IMR-90 (cell line): ENCODE results near the gene ELP4. TPM values are rescaled to one million over a fixed set of nuclear protein-coding genes. Genes with fewer than 3 reads are reported as not detected.

Source experiments
- ATAC-seq: fragments of 200-7000 bp; cut with Tn5 transposase; 2 replicates; pipeline ENCODE4 v1.9.1; 2020; ENCODE audit warnings: low read depth, mild to moderate bottlenecking, moderate library complexity
- BruUV-seq: library from RNA; stranded (reverse); fragments of 400-500 nt; replicated peaks from 2 replicates; lab custom pipeline; 2021; lab: Mats Ljungman, UMichigan
- CTCF ChIA-PET: fragments of 300-600 bp; formaldehyde crosslinking; extraction: SDS; loops from one replicate; lab custom pipeline; 2021; ENCODE audit warnings: antibody characterized with exemption; lab: Yijun Ruan, JAX
- POLR2A ChIA-PET: fragments of 300-600 bp; sonication (Branson Sonifier 250); formaldehyde crosslinking; loops from one replicate; lab custom pipeline; 2022; ENCODE audit warnings: antibody characterized with exemption; ENCODE audit not compliant: unreplicated experiment; lab: Charles Lee
- DNase-seq: peaks from one replicate; pipeline ENCODE4 v3.0.0; 2013
- H2AFZ ChIP-seq: replicated peaks from 2 replicates; pipeline ENCODE3; 2013; ENCODE audit warnings: low read length, mild to moderate bottlenecking; ENCODE audit not compliant: poor library complexity
- H2AK5ac ChIP-seq: 2 replicates; pipeline ENCODE4 v1.6.1; 2013; ENCODE audit warnings: low read depth, low read length, inconsistent platforms
- H2AK9ac ChIP-seq: replicated peaks from 2 replicates; pipeline ENCODE3; 2013; ENCODE audit warnings: mild to moderate bottlenecking, low read depth, low read length, moderate library complexity; ENCODE audit not compliant: poor library complexity
- H2BK120ac ChIP-seq: 2 replicates; pipeline ENCODE4 v1.6.1; 2013; ENCODE audit warnings: low read depth, low read length, inconsistent platforms
- H2BK15ac ChIP-seq: 3 replicates; pipeline ENCODE4 v1.6.1; 2013; ENCODE audit warnings: low read depth, low read length, inconsistent platforms
- H2BK20ac ChIP-seq: 2 replicates; pipeline ENCODE4 v1.6.1; 2013; ENCODE audit warnings: low read depth, mild to moderate bottlenecking, inconsistent platforms, low read length, moderate library complexity
- H2BK5ac ChIP-seq: 2 replicates; pipeline ENCODE4 v1.6.1; 2013; ENCODE audit warnings: mild to moderate bottlenecking, low read depth, low read length, inconsistent platforms; ENCODE audit not compliant: poor library complexity, severe bottlenecking
- H3K14ac ChIP-seq: replicated peaks from 2 replicates; pipeline ENCODE4 v1.6.1; 2013; ENCODE audit warnings: low read depth, low read length, inconsistent platforms
- H3K18ac ChIP-seq: 2 replicates; pipeline ENCODE4 v1.6.1; 2013; ENCODE audit warnings: low read depth, low read length, control low read depth
- H3K23ac ChIP-seq: 2 replicates; pipeline ENCODE4 v1.6.1; 2013; ENCODE audit warnings: low read depth, low read length, inconsistent platforms
- H3K27ac ChIP-seq: 2 replicates; pipeline ENCODE4 v1.5.1; 2013; ENCODE audit warnings: mild to moderate bottlenecking, control low read depth, low read length; ENCODE audit not compliant: insufficient read depth
- H3K27me3 ChIP-seq: 2 replicates; pipeline ENCODE4 v1.6.1; 2013; ENCODE audit warnings: low read length; ENCODE audit not compliant: control insufficient read depth, insufficient read depth
- H3K36me3 ChIP-seq: 2 replicates; pipeline ENCODE4 v1.6.1; 2013; ENCODE audit warnings: low read length, mixed read lengths; ENCODE audit not compliant: control insufficient read depth, insufficient read depth
- H3K4ac ChIP-seq: 2 replicates; pipeline ENCODE4 v1.6.1; 2013; ENCODE audit warnings: low read depth, low read length, inconsistent platforms
- H3K4me1 ChIP-seq: 2 replicates; pipeline ENCODE4 v1.6.1; 2013; ENCODE audit warnings: low read length, mixed read lengths; ENCODE audit not compliant: control insufficient read depth, insufficient read depth
- H3K4me2 ChIP-seq: 2 replicates; pipeline ENCODE4 v1.6.1; 2013; ENCODE audit warnings: low read depth, mild to moderate bottlenecking, control low read depth, low read length, moderate library complexity
- H3K4me3 ChIP-seq: 2 replicates; pipeline ENCODE4 v1.5.1; 2013; ENCODE audit warnings: low read depth, mild to moderate bottlenecking, control low read depth, low read length, moderate library complexity; ENCODE audit not compliant: insufficient read depth
- H3K56ac ChIP-seq: 2 replicates; pipeline ENCODE4 v1.6.1; 2013; ENCODE audit warnings: low read length, inconsistent platforms; ENCODE audit not compliant: insufficient read depth; ENCODE audit errors: extremely low read depth
- H3K79me1 ChIP-seq, 2 experiments: 2 replicates each; pipeline ENCODE4 v1.6.1; 2013; ENCODE audit warnings: low read length in 2 of 2, inconsistent platforms in 1 of 2, low read depth in 1 of 2
- H3K9ac ChIP-seq: 2 replicates; pipeline ENCODE4 v1.6.1; 2013; ENCODE audit warnings: low read depth, low read length, control low read depth
- H3K9me1 ChIP-seq: 2 replicates; pipeline ENCODE4 v1.6.1; 2013; ENCODE audit warnings: low read length, inconsistent platforms; ENCODE audit not compliant: insufficient read depth
- H3K9me3 ChIP-seq: 2 replicates; pipeline ENCODE4 v1.6.1; 2013; ENCODE audit warnings: low read length; ENCODE audit not compliant: control insufficient read depth, insufficient read depth
- H4K20me1 ChIP-seq: 2 replicates; pipeline ENCODE4 v1.6.1; 2013; ENCODE audit warnings: low read length, inconsistent platforms; ENCODE audit not compliant: insufficient read depth
- H4K5ac ChIP-seq: 2 replicates; pipeline ENCODE4 v1.6.1; 2013; ENCODE audit warnings: mild to moderate bottlenecking, low read depth, low read length, control low read depth
- H4K8ac ChIP-seq, 2 experiments: 2 replicates each; pipeline ENCODE4 v1.6.1; 2013; ENCODE audit warnings: low read depth in 2 of 2, low read length in 2 of 2, control low read depth in 1 of 2, inconsistent platforms in 1 of 2
- H4K91ac ChIP-seq: 2 replicates; pipeline ENCODE4 v1.6.1; 2013; ENCODE audit warnings: low read depth, low read length, inconsistent platforms; ENCODE audit not compliant: insufficient read depth
- CHD1 ChIP-seq: IDR thresholded peaks from 2 replicates; pipeline ENCODE4 v1.6.1; 2012; ENCODE audit warnings: low read depth, low read length, improper control_type of control experiment
- CTCF ChIP-seq: conservative IDR thresholded peaks from 2 replicates; pipeline ENCODE4 v1.5.1; 2012; ENCODE audit warnings: mild to moderate bottlenecking, low read depth, low read length, improper control_type of control experiment
- RFX5 ChIP-seq: IDR thresholded peaks from 2 replicates; pipeline ENCODE4 v1.8.0; 2012; ENCODE audit warnings: low read depth, mild to moderate bottlenecking, low read length, moderate library complexity
- WGBS, 2 experiments: methylation state at CpG; one replicate each; pipeline versions ENCODE4 v1.1.5 to v1.1.7; 2013; ENCODE audit warnings: missing lambda C conversion rate in 2 of 2; ENCODE audit not compliant: insufficient read length in 1 of 2; ENCODE audit errors: extremely low coverage in 2 of 2; 5-methylcytosine and 5-hydroxymethylcytosine counted together
- dilution Hi-C: fragments of 300-500 bp; cut with HindIII; formaldehyde crosslinking; loops from one replicate; pipeline ENCODE4 v1.14.3; 2018; ENCODE audit warnings: low sequenced_read_pairs; ENCODE audit not compliant: unreplicated experiment
- in situ Hi-C: fragments of 300-500 bp; cut with MboI; formaldehyde crosslinking; loops from 3 replicates; pipeline ENCODE4 v1.14.3; 2019; ENCODE audit warnings: low sequenced_read_pairs, inconsistent platforms, mixed read lengths
- intact Hi-C: fragments of 100-400 bp; cut with micrococcal nuclease; formaldehyde crosslinking; loops from 2 replicates; pipeline ENCODE4 v1.10.0; 2022
- polyA plus RNA-seq, 3 experiments: library from polyadenylated mRNA; depleted of rRNA; stranded (reverse); fragments of >200 nt; gene quantifications; 2 replicates each; pipeline ENCODE4 v1.2.3, GENCODE V29; 2012; ENCODE audit warnings: low replicate concordance in 1 of 3
- total RNA-seq: library from RNA; depleted of rRNA; stranded (reverse); fragments of >200 nt; gene quantifications from 2 replicates; pipeline ENCODE4 v1.2.3, GENCODE V29; 2012; rRNA removed

The ELP4 gene
- total and polyA plus RNA-seq, 2 of the 4 experiments (the other 2 are of a cell fraction): 8.4 to 20.4 TPM

- no peak overlapping the region for H3K23ac ChIP-seq
- ChIA-PET POLR2A (no interaction called here), CTCF (no interaction called here)
- no peak overlapping the region for H3K4ac ChIP-seq
- no peak overlapping the region for H2BK5ac ChIP-seq
- H4K5ac ChIP-seq: no peak overlapping the region
- H3K27me3 ChIP-seq: peaks cover 39% of the 10 kb centered on the region
- intact Hi-C loops (no loop called here), in situ Hi-C loops (no loop called here), dilution Hi-C loops (no loop called here)
- H3K18ac ChIP-seq: no peak overlapping the region
- H3K79me1 ChIP-seq: no peaks in the 10 kb centered on the region
- no peak overlapping the region for H4K91ac ChIP-seq
- H2AK5ac ChIP-seq: no peak overlapping the region
- no peak overlapping the region for H2BK15ac ChIP-seq
- no peak overlapping the region for H2AK9ac ChIP-seq
- no peaks in the 10 kb centered on the region for H3K9me1 ChIP-seq
- no CpG with 5 or more reads among the region's 1 CpG for WGBS, 2 experiments
- H2BK120ac ChIP-seq: no peak overlapping the region
- H3K27ac ChIP-seq: no peak overlapping the region
- H3K4me3 ChIP-seq: no peak overlapping the region
- H3K4me1 ChIP-seq: no peaks in the 10 kb centered on the region
- TF ChIP-seq CTCF (no peak), RFX5 (no peak), CHD1 (no peak)
- H3K56ac ChIP-seq: no peak overlapping the region
- no peak overlapping the region for H4K8ac ChIP-seq
- H3K36me3 ChIP-seq: no peaks in the 10 kb centered on the region
- H2AFZ ChIP-seq: no peak overlapping the region
- DNase-seq (no peak), ATAC-seq (no peak)
- no peak overlapping the region for H3K4me2 ChIP-seq
- H3K9me3 ChIP-seq: no peaks in the 10 kb centered on the region; the same call in 1 of the 2 replicates
- H4K20me1 ChIP-seq: no peaks in the 10 kb centered on the region
- H3K14ac ChIP-seq: no peak overlapping the region
- no peak overlapping the region for H2BK20ac ChIP-seq
- BruUV-seq: no TSS peak
- H3K9ac ChIP-seq: no peak overlapping the region
These were observed 324.7 kb downstream of the ELP4 start for GRCh38 chr11:31834237-31834636.

Other genes starting within 250 kb of the ELP4 start
- gene DCDC1, start 140.0 kb upstream of the ELP4 start, total RNA-seq: under 0.01 TPM in 1 of 2 replicates, not detected in the other
- not detected in 2 replicates for gene DCDC1, start 140.0 kb upstream of the ELP4 start, polyA plus RNA-seq (2012; rRNA removed)
- 8.2 and 16.1 TPM in 2 replicates for gene DNAJC24, start 139.9 kb upstream of the ELP4 start, total RNA-seq
- 8.1 and 8.9 TPM in 2 replicates for gene DNAJC24, start 139.9 kb upstream of the ELP4 start, polyA plus RNA-seq (2012; rRNA removed)
- 5.0 and 10.0 TPM in 2 replicates for gene IMMP1L, start 145 bp upstream of the ELP4 start, total RNA-seq
- 10.7 and 23.7 TPM in 2 replicates for gene IMMP1L, start 145 bp upstream of the ELP4 start, polyA plus RNA-seq (2012; rRNA removed)